WTC11 (cell line): ENCODE results near the gene LCN1. TPM values are rescaled to one million over a fixed set of nuclear protein-coding genes. Genes with fewer than 3 reads are reported as not detected.

Source experiments
- ATAC-seq: fragments of 200-7000 bp; cut with Tn5 transposase; 2 replicates; pipeline ENCODE4 v1.10.0; 2021; ENCODE audit warnings: mild to moderate bottlenecking, moderate library complexity
- CTCF ChIA-PET: fragments of 300-600 bp; sonication (Branson Sonifier 250); formaldehyde crosslinking; loops from one replicate; lab custom pipeline; 2021; ENCODE audit warnings: antibody characterized with exemption; lab: Charles Lee
- POLR2A ChIA-PET: fragments of 350-600 bp; sonication (Branson Sonifier 250); formaldehyde crosslinking; loops from one replicate; lab custom pipeline; 2021; ENCODE audit warnings: antibody characterized with exemption; lab: Charles Lee
- DNase-seq: peaks from one replicate; pipeline ENCODE4 v3.0.0; 2021; ENCODE audit warnings: low spot score
- H3K27ac Mint-ChIP-seq: 2 replicates; pipeline ENCODE4 v1.8.0; 2021; ENCODE audit warnings: mixed read lengths
- H3K27me3 Mint-ChIP-seq: 2 replicates; pipeline ENCODE4 v1.8.0; 2021; ENCODE audit warnings: low read depth, mild to moderate bottlenecking, moderate library complexity, mixed read lengths
- H3K36me3 Mint-ChIP-seq: 2 replicates; pipeline ENCODE4 v1.8.0; 2021; ENCODE audit warnings: mixed read lengths
- H3K4me1 Mint-ChIP-seq: 2 replicates; pipeline ENCODE4 v1.8.0; 2022; ENCODE audit warnings: mixed read lengths
- H3K4me3 Mint-ChIP-seq: 2 replicates; pipeline ENCODE4 v1.8.0; 2021; ENCODE audit warnings: mild to moderate bottlenecking, moderate library complexity, mixed read lengths
- H3K9me3 Mint-ChIP-seq: 2 replicates; pipeline ENCODE4 v1.8.0; 2021; ENCODE audit warnings: mixed read lengths
- AR ChIP-seq: fragments of 250-450 bp; sonication (Bioruptor Pico); IDR thresholded peaks from 2 replicates; pipeline ENCODE4 v1.9.0; 2021; ENCODE audit warnings: mild to moderate bottlenecking
- ARID4B ChIP-seq: sonication (generic); formaldehyde crosslinking; IDR thresholded peaks from 2 replicates; pipeline ENCODE4 v1.8.0; 2023; ENCODE audit warnings: missing genetic modification reagents, mild to moderate bottlenecking, borderline replicate concordance
- ATF2 ChIP-seq: sonication (generic); formaldehyde crosslinking; IDR thresholded peaks from 2 replicates; pipeline ENCODE4 v1.8.1; 2022; ENCODE audit warnings: low read depth, missing genetic modification reagents, borderline replicate concordance
- JAZF1 ChIP-seq: fragments of 250-450 bp; sonication (Bioruptor Pico); IDR thresholded peaks from 2 replicates; pipeline ENCODE4 v1.9.0; 2021; ENCODE audit warnings: moderate library complexity, mild to moderate bottlenecking, inconsistent platforms
- MXD4 ChIP-seq: fragments of 250-450 bp; sonication (Bioruptor Pico); IDR thresholded peaks from 2 replicates; pipeline ENCODE4 v1.8.0; 2021; ENCODE audit warnings: mild to moderate bottlenecking, moderate library complexity, borderline replicate concordance
- NFYB ChIP-seq: sonication (generic); formaldehyde crosslinking; conservative IDR thresholded peaks from 2 replicates; pipeline ENCODE4 v1.8.0; 2022; ENCODE audit warnings: low read depth, missing genetic modification reagents
- NR3C1 ChIP-seq: sonication (generic); formaldehyde crosslinking; conservative IDR thresholded peaks from 2 replicates; pipeline ENCODE4 v1.8.1; 2023; ENCODE audit warnings: low read depth, mild to moderate bottlenecking, missing genetic modification reagents
- PRRX2 ChIP-seq: fragments of 250-450 bp; sonication (Bioruptor Pico); IDR thresholded peaks from 2 replicates; pipeline ENCODE4 v1.8.0; 2021; ENCODE audit warnings: mild to moderate bottlenecking
- TEAD1 ChIP-seq: sonication (generic); formaldehyde crosslinking; IDR thresholded peaks from 2 replicates; pipeline ENCODE4 v1.8.0; 2022; ENCODE audit warnings: mild to moderate bottlenecking, missing genetic modification reagents
- ZBTB43 ChIP-seq: sonication (generic); formaldehyde crosslinking; IDR thresholded peaks from 2 replicates; pipeline ENCODE4 v1.8.1; 2023; ENCODE audit warnings: mild to moderate bottlenecking, missing genetic modification reagents
- total RNA-seq: library from RNA; stranded (reverse); gene quantifications from 3 replicates; pipeline ENCODE4 v1.2.3, GENCODE V29; 2021
- TF ChIP-seq, protein P1 (sequence below): sonication (generic); formaldehyde crosslinking; IDR thresholded peaks from 2 replicates; pipeline ENCODE4 v1.8.1; 2022; ENCODE audit warnings: low read depth, mild to moderate bottlenecking, moderate library complexity, missing genetic modification reagents, borderline replicate concordance
- TF ChIP-seq, protein P2 (sequence below): fragments of 250-450 bp; sonication (Bioruptor Pico); IDR thresholded peaks from 2 replicates; pipeline ENCODE4 v1.9.0; 2021; ENCODE audit warnings: mild to moderate bottlenecking
- TF ChIP-seq, protein P3 (sequence below): sonication (generic); formaldehyde crosslinking; IDR thresholded peaks from 2 replicates; pipeline ENCODE4 v1.8.1; 2022; ENCODE audit warnings: mild to moderate bottlenecking, missing genetic modification reagents, moderate library complexity, borderline replicate concordance

Gene LCN1
- total RNA-seq, 1 experiment from 2014 or later: not detected

GRCh38 chr9:135566552-135566951 lies 45.3 kb downstream of the LCN1 start:
- peaks cover 15% of the 10 kb centered on the region for H3K9me3 Mint-ChIP-seq
- TF ChIP-seq PRRX2 (CRISPR knock-in tag) (no peak), JAZF1 (CRISPR knock-in tag) (no peak), ARID4B (no peak), TEAD1 (CRISPR knock-in tag) (no peak), NFYB (no peak), AR (CRISPR knock-in tag) (no peak), ATF2 (CRISPR knock-in tag) (no peak), MXD4 (CRISPR knock-in tag) (no peak), NR3C1 (no peak), ZBTB43 (no peak)
- TF ChIP-seq, protein P1, sequence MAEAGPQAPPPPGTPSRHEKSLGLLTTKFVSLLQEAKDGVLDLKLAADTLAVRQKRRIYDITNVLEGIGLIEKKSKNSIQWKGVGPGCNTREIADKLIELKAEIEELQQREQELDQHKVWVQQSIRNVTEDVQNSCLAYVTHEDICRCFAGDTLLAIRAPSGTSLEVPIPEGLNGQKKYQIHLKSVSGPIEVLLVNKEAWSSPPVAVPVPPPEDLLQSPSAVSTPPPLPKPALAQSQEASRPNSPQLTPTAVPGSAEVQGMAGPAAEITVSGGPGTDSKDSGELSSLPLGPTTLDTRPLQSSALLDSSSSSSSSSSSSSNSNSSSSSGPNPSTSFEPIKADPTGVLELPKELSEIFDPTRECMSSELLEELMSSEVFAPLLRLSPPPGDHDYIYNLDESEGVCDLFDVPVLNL: no peak
- TF ChIP-seq, protein P2, sequence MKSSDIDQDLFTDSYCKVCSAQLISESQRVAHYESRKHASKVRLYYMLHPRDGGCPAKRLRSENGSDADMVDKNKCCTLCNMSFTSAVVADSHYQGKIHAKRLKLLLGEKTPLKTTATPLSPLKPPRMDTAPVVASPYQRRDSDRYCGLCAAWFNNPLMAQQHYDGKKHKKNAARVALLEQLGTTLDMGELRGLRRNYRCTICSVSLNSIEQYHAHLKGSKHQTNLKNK (CRISPR knock-in tag): no peak
- TF ChIP-seq, protein P3, sequence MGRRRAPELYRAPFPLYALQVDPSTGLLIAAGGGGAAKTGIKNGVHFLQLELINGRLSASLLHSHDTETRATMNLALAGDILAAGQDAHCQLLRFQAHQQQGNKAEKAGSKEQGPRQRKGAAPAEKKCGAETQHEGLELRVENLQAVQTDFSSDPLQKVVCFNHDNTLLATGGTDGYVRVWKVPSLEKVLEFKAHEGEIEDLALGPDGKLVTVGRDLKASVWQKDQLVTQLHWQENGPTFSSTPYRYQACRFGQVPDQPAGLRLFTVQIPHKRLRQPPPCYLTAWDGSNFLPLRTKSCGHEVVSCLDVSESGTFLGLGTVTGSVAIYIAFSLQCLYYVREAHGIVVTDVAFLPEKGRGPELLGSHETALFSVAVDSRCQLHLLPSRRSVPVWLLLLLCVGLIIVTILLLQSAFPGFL (CRISPR knock-in tag): no peak
- TF ChIP-seq, all 79 proteins: peak for 0
- Mint-ChIP-seq H3K36me3 (peaks cover 12% of the 10 kb centered on the region), H3K4me3 (no peak overlapping the region), H3K4me1 (peaks cover 9% of the 10 kb centered on the region), H3K27ac (no peak overlapping the region), H3K27me3 (no peaks in the 10 kb centered on the region)
- DNase-seq (no peak), ATAC-seq (no peak)
- CTCF ChIA-PET: interaction anchor here (0.9 to 1.2 kb wide), 2 partner anchors 10 kb away, joined by 3 read pairs; no protein-coding TSS in a partner anchor
- POLR2A ChIA-PET: no interaction called here
